ENCODE results near the gene SLC38A1.

- TF ChIP-seq CTCF (conservative IDR thresholded peaks at IDR 0.05; ENCODE audit: low read length) (no peak), EZH2phosphoT487 (IDR thresholded peaks at IDR 0.05; ENCODE audit: borderline replicate concordance, low read depth, low read length) (no peak)
These were observed 135.1 kb downstream of the SLC38A1 start for GRCh38 chr12:46133751-46134150.

Measured in OCI-LY7 (cell line).